GM18873 (cell line): ENCODE data around the gene RNU6-8.
A peak's percentile ranks its signal among the peaks of the same experiment; 100 is the strongest.

Experiments used
- ATAC-seq: cut with Tn5 transposase; IDR thresholded peaks from one replicate; pipeline ENCODE4 v1.9.1; 2021; ENCODE audit warnings: mild to moderate bottlenecking, moderate library complexity, moderate number of reproducible peaks; ENCODE audit not compliant: unreplicated experiment, low FRiP score

Gene RNU6-8

GRCh38 chr14:32205984-32206383 lies 2.9 kb upstream of the RNU6-8 start:
- no peak for ATAC-seq

GRCh38 chr14:32205554-32205953 lies 2.5 kb upstream of the RNU6-8 start:
- ATAC-seq, result no peak

GRCh38 chr14:32203928-32204357 lies 874 bp upstream of the RNU6-8 start:
- no peak for ATAC-seq

GRCh38 chr14:32202491-32202997 lies 525 bp downstream of the RNU6-8 start:
- no peak for ATAC-seq

- ATAC-seq, result no peak
Measured at GRCh38 chr14:32201816-32202490, 1.1 kb downstream of the RNU6-8 start, which contains the start of gene RNU6-7. TSS of gene RNU6-7 (plus strand) at chr14:32202045.

DNA sequence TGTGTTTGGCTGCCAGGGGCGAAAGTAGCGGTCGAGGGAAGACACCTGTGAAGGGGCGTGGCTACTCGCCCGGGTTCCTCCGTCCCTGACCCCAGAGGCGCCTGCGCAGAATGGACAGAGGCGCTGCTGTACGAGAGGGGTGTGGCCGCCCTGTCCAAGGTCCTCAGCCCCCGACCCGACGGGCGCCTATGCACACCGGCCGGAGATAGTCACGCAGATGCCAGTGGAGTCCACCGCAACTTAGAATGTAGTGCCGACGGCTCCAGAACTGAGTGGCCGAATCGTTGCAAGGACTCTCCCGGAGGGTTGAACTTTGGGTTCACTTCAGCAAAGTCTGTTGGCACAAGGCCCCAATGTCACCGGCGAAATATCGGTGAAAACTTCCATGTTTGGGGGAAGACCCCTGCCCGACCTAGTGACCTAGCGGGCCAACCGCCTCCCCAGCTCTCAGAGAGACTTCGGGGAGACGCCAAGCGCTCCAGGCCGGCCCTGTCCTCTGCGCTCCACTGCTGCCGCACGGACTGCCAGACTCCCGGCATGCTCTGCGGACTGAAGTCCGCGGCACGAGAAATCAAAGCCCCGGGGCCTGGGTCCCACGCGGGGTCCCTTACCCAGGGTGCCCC lies 1.8 kb downstream of the RNU6-8 start:
- ATAC-seq, result peak; percentile 44

- peak; percentile 5 for ATAC-seq
Measured at GRCh38 chr14:32200368-32201192, 2.5 kb downstream of the RNU6-8 start.

GRCh38 chr14:32197919-32198318 lies 5.2 kb downstream of the RNU6-8 start:
- ATAC-seq, result no peak

DNA sequence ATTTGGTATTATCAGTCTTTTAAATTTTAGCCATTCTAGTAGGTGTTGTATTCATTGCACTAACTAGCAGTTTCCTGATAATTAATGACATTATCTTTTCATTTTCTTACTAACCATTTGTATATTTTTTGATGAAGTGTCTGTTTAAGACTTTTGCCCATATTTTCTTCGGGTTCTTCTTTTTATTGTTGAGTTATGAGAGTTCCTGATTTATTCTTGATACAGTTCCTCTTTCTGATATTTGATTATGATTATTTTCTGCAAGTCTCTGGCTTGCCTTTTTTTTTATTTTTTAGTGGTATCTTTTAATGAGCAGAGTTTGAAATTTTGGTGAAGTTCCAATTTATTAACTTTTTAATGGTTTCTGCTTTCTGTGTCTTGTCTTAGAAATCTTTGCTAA lies 7.4 kb downstream of the RNU6-8 start:
- no peak for ATAC-seq

- no peak for ATAC-seq
Measured at GRCh38 chr14:32193532-32193931, 9.5 kb downstream of the RNU6-8 start.

GRCh38 chr14:32192712-32193373 lies 10.2 kb downstream of the RNU6-8 start:
- no peak for ATAC-seq

- no peak for ATAC-seq
Measured at GRCh38 chr14:32190673-32191072, 12.4 kb downstream of the RNU6-8 start.

GRCh38 chr14:32189811-32190210 lies 13.3 kb downstream of the RNU6-8 start:
- no peak for ATAC-seq

- no peak for ATAC-seq
Measured at GRCh38 chr14:32186248-32186647, 16.8 kb downstream of the RNU6-8 start.

DNA sequence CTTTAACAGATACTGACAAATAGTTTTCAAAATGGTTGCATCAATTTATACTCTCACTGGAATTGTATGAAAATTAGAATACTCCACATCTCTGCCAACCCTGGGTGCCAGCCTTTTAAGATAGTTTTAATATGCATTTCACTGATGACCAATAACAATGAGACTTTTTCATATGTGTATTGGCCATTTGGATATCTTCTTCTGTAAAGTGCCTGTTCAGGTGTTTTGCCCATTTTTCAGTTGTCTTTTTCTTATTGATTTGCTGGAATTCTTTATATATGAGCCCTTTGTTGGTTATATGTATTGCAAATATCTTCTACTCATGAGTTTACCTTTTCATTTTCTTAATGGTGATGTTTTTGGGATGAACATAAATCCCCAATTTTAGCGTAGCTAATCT lies 18.0 kb downstream of the RNU6-8 start:
- ATAC-seq, result no peak

DNA sequence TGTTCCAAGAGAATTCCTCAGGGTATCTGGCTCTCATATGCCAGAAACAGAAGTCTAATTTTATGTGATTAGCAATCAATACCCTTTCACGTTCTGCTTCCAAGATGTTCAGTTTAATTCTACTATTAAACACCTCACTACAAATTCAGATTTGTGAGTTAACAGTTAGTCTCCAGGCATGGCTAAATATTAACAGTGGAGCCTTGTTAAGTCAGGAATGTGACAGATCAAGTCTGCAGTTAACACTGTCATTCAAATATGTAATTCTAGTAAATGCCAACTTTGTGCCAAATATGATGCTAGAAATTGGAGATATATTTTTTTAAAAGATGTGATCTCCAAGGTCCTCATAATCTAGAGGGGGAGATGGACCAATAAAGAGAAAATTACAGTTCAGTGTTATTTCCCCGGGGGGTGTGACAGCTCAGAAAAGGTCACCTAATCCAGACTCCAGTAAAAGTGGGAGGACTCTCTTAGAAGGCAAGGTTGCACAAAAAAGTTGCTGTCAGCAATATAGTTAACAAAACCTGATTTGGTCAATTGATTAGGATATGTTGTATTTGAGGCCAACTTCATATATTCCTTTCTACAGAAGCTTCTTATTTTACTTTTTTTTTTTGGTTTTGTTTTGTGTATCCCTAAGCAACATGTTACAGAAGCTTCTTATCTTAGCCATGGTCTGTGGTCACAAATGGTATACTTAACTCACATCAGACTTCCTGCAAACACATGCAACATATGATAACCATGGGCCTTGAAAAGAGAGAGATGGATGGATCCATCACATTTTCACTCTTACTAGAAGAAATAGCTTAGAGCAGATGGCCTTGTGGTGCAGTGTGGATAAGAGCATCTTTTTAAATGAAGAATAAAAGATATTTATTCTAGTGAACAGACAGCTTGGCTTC lies 19.7 kb downstream of the RNU6-8 start:
- no peak for ATAC-seq

- ATAC-seq, result no peak
Measured at GRCh38 chr14:32171469-32171868, 31.6 kb downstream of the RNU6-8 start.

GRCh38 chr14:32169191-32169590 lies 33.9 kb downstream of the RNU6-8 start:
- no peak for ATAC-seq

DNA sequence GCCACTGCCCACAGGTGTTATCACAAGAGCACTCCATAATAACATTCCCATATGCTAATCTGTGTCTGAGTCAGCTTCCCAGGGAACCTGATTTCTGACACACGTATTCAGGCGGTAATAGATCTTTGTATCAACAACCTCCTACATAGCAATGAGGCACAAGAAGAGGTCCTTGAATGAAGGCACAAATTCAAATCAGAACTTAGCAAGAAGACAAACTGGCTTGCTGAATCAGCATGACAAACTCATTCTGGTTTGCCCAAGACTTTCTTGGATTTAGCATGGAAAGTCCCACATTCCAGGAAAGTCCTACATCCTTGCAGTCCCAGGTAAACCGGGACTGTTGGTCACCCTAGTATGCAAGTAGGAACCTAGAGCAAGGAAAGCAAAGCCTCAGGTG lies 35.2 kb downstream of the RNU6-8 start:
- ATAC-seq, result no peak

GRCh38 chr14:32166924-32167323 lies 36.1 kb downstream of the RNU6-8 start:
- no peak for ATAC-seq
